ENCODE measurements around the gene CREB3L2. TPM values are rescaled to one million over a fixed set of nuclear protein-coding genes. Genes with fewer than 3 reads are reported as not detected.

The CREB3L2 gene
- total and polyA plus RNA-seq, 2 of the 13 experiments (the other 11 are each of a cell fraction or from before 2014, with no cell fraction given), result 22.1 to 41.1 TPM

GRCh38 chr7:137985253-137985896, 16.5 kb downstream of the CREB3L2 start (continued):
- TF ChIP-seq SSRP1 (CRISPR knock-in tag; IDR thresholded peaks at IDR 0.05) (no peak), AKNA (CRISPR knock-in tag; IDR thresholded peaks at IDR 0.05; ENCODE audit: borderline replicate concordance) (no peak), ZNF564 (CRISPR knock-in tag; IDR thresholded peaks at IDR 0.05) (no peak), ZNF234 (CRISPR knock-in tag; conservative IDR thresholded peaks at IDR 0.05) (no peak), TAF1 (CRISPR knock-in tag; IDR thresholded peaks at IDR 0.05) (no peak), ETV6 (CRISPR knock-in tag; conservative IDR thresholded peaks at IDR 0.05) (no peak), DNMT1 (CRISPR knock-in tag; IDR thresholded peaks at IDR 0.05) (no peak), SNRNP70 (IDR thresholded peaks at IDR 0.05; ENCODE audit: low read depth, low read length) (no peak), ARID5B (CRISPR knock-in tag; IDR thresholded peaks at IDR 0.05) (0 out of 2 replicates have a peak, but pooled peaks have one; percentile 38), ZBTB26 (CRISPR knock-in tag; IDR thresholded peaks at IDR 0.05; ENCODE audit: borderline replicate concordance) (no peak), RAD21 (CRISPR knock-in tag; IDR thresholded peaks at IDR 0.05) (no peak), ZNF432 (CRISPR knock-in tag; IDR thresholded peaks at IDR 0.05; ENCODE audit: borderline replicate concordance) (no peak), KLF12 (CRISPR knock-in tag; IDR thresholded peaks at IDR 0.05; ENCODE audit: borderline replicate concordance) (no peak), CHCHD3 (CRISPR knock-in tag; IDR thresholded peaks at IDR 0.05) (no peak), ZNF775 (CRISPR knock-in tag; IDR thresholded peaks at IDR 0.05; ENCODE audit: borderline replicate concordance) (no peak), DZIP1 (CRISPR knock-in tag; IDR thresholded peaks at IDR 0.05) (no peak), HOXA3 (CRISPR knock-in tag; IDR thresholded peaks at IDR 0.05) (peak; percentile 28; the same call in 1 of the 2 replicates)
